Astrocyte (in vitro differentiated cells and primary cell): Measurements from ENCODE around the gene MLKL. TPM values are rescaled to one million over a fixed set of nuclear protein-coding genes. Genes with fewer than 3 reads are reported as not detected.
A peak's percentile ranks its signal among the peaks of the same experiment; 100 is the strongest.

Experiments
- DNase-seq: peaks from one replicate; pipeline ENCODE4 v3.0.0-alpha.2; 2010; ENCODE audit warnings: low read depth
- FAIRE-seq: peaks from 2 replicates; lab custom pipeline; 2011; peaks lifted over from hg19 to GRCh38; lab: Jason Lieb, UNC
- H2AFZ ChIP-seq: 2 replicates; pipeline ENCODE4 v1.6.0; 2012; ENCODE audit warnings: low read depth, low read length, inconsistent platforms
- H3K27ac ChIP-seq: 2 replicates; pipeline ENCODE4 v1.5.1; 2011; ENCODE audit warnings: low read depth, low read length, inconsistent platforms
- H3K27me3 ChIP-seq: 2 replicates; pipeline ENCODE4 v1.6.0; 2011; ENCODE audit warnings: low read length, inconsistent platforms; ENCODE audit not compliant: insufficient read depth
- H3K36me3 ChIP-seq: 2 replicates; pipeline ENCODE4 v1.5.1; 2011; ENCODE audit warnings: low read length, inconsistent platforms; ENCODE audit not compliant: insufficient read depth
- H3K4me1 ChIP-seq: 2 replicates; pipeline ENCODE4 v1.5.1; 2011; ENCODE audit warnings: low read length, inconsistent platforms; ENCODE audit not compliant: insufficient read depth
- H3K4me2 ChIP-seq: 2 replicates; pipeline ENCODE4 v1.6.0; 2012; ENCODE audit warnings: low read length, inconsistent platforms
- H3K4me3 ChIP-seq: 2 replicates; pipeline ENCODE4 v1.5.1; 2011; ENCODE audit warnings: low read depth, mild to moderate bottlenecking, low read length, inconsistent platforms; ENCODE audit not compliant: insufficient read depth
- H3K79me2 ChIP-seq: 2 replicates; pipeline ENCODE4 v1.6.0; 2012; ENCODE audit warnings: mild to moderate bottlenecking, low read length, inconsistent platforms; ENCODE audit not compliant: insufficient read depth
- H3K9ac ChIP-seq: 2 replicates; pipeline ENCODE4 v1.6.0; 2012; ENCODE audit warnings: mild to moderate bottlenecking, low read length, inconsistent platforms
- H3K9me3 ChIP-seq: 2 replicates; pipeline ENCODE4 v1.5.1; 2012; ENCODE audit warnings: low read depth, mild to moderate bottlenecking, low read length, inconsistent platforms; ENCODE audit not compliant: insufficient read depth
- H4K20me1 ChIP-seq: 2 replicates; pipeline ENCODE4 v1.6.0; 2012; ENCODE audit warnings: low read length, inconsistent platforms; ENCODE audit not compliant: insufficient read depth
- H3K27ac Mint-ChIP-seq: one replicate; pipeline ENCODE4 v1.8.0; 2021; ENCODE audit warnings: mild to moderate bottlenecking, mixed read lengths; ENCODE audit not compliant: unreplicated experiment
- H3K27me3 Mint-ChIP-seq: one replicate; pipeline ENCODE4 v1.8.0; 2021; ENCODE audit warnings: low read depth, mixed read lengths; ENCODE audit not compliant: unreplicated experiment
- H3K36me3 Mint-ChIP-seq: one replicate; pipeline ENCODE4 v1.8.0; 2021; ENCODE audit warnings: low read depth, mixed read lengths; ENCODE audit not compliant: unreplicated experiment
- H3K4me1 Mint-ChIP-seq: one replicate; pipeline ENCODE4 v1.8.0; 2021; ENCODE audit warnings: low read depth, mixed read lengths; ENCODE audit not compliant: unreplicated experiment
- H3K4me3 Mint-ChIP-seq: one replicate; pipeline ENCODE4 v1.8.0; 2021; ENCODE audit warnings: mild to moderate bottlenecking, moderate library complexity, mixed read lengths; ENCODE audit not compliant: unreplicated experiment
- H3K9me3 Mint-ChIP-seq: one replicate; pipeline ENCODE4 v1.8.0; 2021; ENCODE audit warnings: mild to moderate bottlenecking, mixed read lengths; ENCODE audit not compliant: unreplicated experiment
- EZH2 ChIP-seq: IDR thresholded peaks from 2 replicates; pipeline ENCODE4 v1.6.1; 2012; ENCODE audit warnings: mild to moderate bottlenecking, low read length, inconsistent platforms; ENCODE audit not compliant: insufficient read depth
- total RNA-seq: library from RNA; stranded (reverse); gene quantifications from 2 replicates; pipeline ENCODE4 v1.2.1, GENCODE V29; 2021
- TF ChIP-seq, protein P1 (sequence below): IDR thresholded peaks from 2 replicates; pipeline ENCODE4 v1.5.1; 2011; ENCODE audit warnings: low read depth, mild to moderate bottlenecking, inconsistent platforms, low read length, moderate library complexity; ENCODE audit not compliant: insufficient read depth

MLKL gene
- total RNA-seq, 1 donor from 2014 or later = 6.2 TPM

DNA sequence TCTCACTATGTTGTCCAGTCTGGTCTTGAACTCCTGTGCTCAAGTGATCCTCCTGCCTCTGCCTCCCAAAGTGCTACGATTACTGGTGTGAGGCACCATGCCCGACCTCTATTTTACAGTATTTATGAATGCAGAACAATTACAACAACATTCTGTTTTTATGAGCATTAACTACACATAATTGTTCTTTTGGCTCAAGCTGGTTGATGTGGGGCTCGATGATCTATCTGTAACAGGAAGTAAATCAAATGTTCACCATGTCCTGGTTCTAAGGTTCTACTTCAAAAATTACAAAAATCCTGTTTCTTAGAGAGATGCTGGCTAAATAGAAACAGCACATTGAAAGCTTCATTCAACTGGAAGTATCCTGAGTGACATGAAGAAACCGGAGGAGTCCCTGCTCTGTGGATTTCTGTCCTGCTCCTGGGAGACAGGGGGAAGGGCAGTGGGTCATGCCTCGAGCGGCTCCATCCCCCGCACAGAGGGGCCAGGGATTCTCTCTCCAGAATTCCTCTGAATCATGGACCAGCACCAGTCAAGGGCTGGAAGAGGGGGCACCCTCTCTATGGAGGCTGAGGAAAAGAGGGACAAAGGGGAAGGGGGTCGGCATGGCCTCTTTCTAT lies 42.5 kb upstream of the MLKL start:
- Mint-ChIP-seq H3K36me3 (no peaks in the 10 kb centered on the region), H3K4me3 (no peak overlapping the region), H3K4me1 (peaks cover 11% of the 10 kb centered on the region), H3K27me3 (peaks cover 8% of the 10 kb centered on the region), H3K9me3 (no peaks in the 10 kb centered on the region), H3K27ac (no peak overlapping the region)
- no peak for FAIRE-seq
- DNase-seq = no peak
- H3K4me3 ChIP-seq = no peak overlapping the region
- no peak overlapping the region for H3K27ac ChIP-seq
- no peak overlapping the region for H2AFZ ChIP-seq
- no peaks in the 10 kb centered on the region for H4K20me1 ChIP-seq
- no peaks in the 10 kb centered on the region for H3K27me3 ChIP-seq
- no peak overlapping the region for H3K9ac ChIP-seq
- no peaks in the 10 kb centered on the region for H3K79me2 ChIP-seq
- no peaks in the 10 kb centered on the region for H3K9me3 ChIP-seq
- peaks cover 22% of the 10 kb centered on the region for H3K4me1 ChIP-seq
- H3K4me2 ChIP-seq = peak overlapping the region; percentile 57
- H3K36me3 ChIP-seq = no peaks in the 10 kb centered on the region
- no peak for TF ChIP-seq EZH2
- TF ChIP-seq, protein P1, sequence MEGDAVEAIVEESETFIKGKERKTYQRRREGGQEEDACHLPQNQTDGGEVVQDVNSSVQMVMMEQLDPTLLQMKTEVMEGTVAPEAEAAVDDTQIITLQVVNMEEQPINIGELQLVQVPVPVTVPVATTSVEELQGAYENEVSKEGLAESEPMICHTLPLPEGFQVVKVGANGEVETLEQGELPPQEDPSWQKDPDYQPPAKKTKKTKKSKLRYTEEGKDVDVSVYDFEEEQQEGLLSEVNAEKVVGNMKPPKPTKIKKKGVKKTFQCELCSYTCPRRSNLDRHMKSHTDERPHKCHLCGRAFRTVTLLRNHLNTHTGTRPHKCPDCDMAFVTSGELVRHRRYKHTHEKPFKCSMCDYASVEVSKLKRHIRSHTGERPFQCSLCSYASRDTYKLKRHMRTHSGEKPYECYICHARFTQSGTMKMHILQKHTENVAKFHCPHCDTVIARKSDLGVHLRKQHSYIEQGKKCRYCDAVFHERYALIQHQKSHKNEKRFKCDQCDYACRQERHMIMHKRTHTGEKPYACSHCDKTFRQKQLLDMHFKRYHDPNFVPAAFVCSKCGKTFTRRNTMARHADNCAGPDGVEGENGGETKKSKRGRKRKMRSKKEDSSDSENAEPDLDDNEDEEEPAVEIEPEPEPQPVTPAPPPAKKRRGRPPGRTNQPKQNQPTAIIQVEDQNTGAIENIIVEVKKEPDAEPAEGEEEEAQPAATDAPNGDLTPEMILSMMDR = no peak

DNA sequence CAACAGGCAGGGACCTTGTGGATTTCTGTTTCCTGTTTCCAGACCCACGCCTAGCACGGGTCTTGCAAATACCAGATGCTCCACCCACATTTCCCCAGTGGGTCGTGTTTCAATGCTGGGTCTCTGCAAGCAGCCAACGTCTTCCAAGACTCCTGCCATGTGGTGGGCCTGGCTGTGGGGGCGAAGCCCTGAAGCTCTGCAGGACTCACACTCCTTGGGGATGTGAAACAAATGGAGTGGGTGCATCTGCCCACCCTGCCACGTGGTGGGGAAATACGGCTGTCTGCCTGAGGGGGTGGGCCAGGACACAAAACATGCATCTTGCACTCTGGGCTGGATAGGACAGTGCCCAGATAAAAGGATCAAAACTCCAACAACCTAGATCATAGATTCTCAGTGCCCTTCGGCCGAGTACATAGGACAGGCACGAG lies 41.4 kb upstream of the MLKL start:
- DNase-seq = peak; percentile 32
- H2AFZ ChIP-seq = no peak overlapping the region
- H3K4me1 Mint-ChIP-seq = peaks cover 16% of the 10 kb centered on the region

More for the DNA sequence above, 41.4 kb upstream of the MLKL start:
- Mint-ChIP-seq H3K4me3 (no peak overlapping the region), H3K36me3 (no peaks in the 10 kb centered on the region), H3K9me3 (no peaks in the 10 kb centered on the region), H3K27ac (no peak overlapping the region), H3K27me3 (peaks cover 1% of the 10 kb centered on the region)
- no peak overlapping the region for H3K4me2 ChIP-seq
- no peak overlapping the region for H3K9ac ChIP-seq
- no peaks in the 10 kb centered on the region for H4K20me1 ChIP-seq
- no peaks in the 10 kb centered on the region for H3K27me3 ChIP-seq
- H3K4me3 ChIP-seq = no peak overlapping the region
- no peaks in the 10 kb centered on the region for H3K79me2 ChIP-seq
- FAIRE-seq = no peak
- H3K36me3 ChIP-seq = no peaks in the 10 kb centered on the region
- peaks cover 31% of the 10 kb centered on the region for H3K4me1 ChIP-seq
- no peaks in the 10 kb centered on the region for H3K9me3 ChIP-seq
- no peak for TF ChIP-seq EZH2
- TF ChIP-seq, protein P1 = no peak
- H3K27ac ChIP-seq = no peak overlapping the region
